HEK293 (cell line): Measurements from ENCODE around the gene C2orf72.

Source experiments
- CTCF ChIA-PET: fragments of 350-600 bp; formaldehyde crosslinking; extraction: SDS; loops from one replicate; lab custom pipeline; 2021; ENCODE audit warnings: antibody characterized with exemption; lab: Yijun Ruan, JAX
- POLR2A ChIA-PET: fragments of 300-600 bp; formaldehyde crosslinking; extraction: SDS; loops from one replicate; lab custom pipeline; 2020; ENCODE audit warnings: antibody characterized with exemption, inconsistent platforms; lab: Yijun Ruan, JAX
- H3K27ac ChIP-seq: fragments of 200-500 bp; sonication (Bioruptor generic); 2 replicates; pipeline ENCODE4 v1.5.1; 2014; ENCODE audit warnings: low read depth, low read length, control low read depth, inconsistent platforms; ENCODE audit errors: extremely low read depth
- H3K36me3 ChIP-seq, 2 experiments: fragments of 200-500 bp in 1 of 2; sonication (Bioruptor generic) in 1 of 2; 1 replicate in 1 of 2; 2 replicates in 1 of 2; pipeline ENCODE4 v1.5.1; 2014 to 2017; ENCODE audit warnings: inconsistent platforms in 2 of 2, low read length in 2 of 2; ENCODE audit not compliant: control insufficient read depth in 2 of 2, insufficient read depth in 1 of 2
- H3K4me1 ChIP-seq: fragments of 200-500 bp; sonication (Bioruptor generic); 2 replicates; pipeline ENCODE4 v1.5.1; 2014; ENCODE audit warnings: mild to moderate bottlenecking, low read length, inconsistent platforms; ENCODE audit not compliant: control insufficient read depth, insufficient read depth
- H3K4me3 ChIP-seq: 2 replicates; pipeline ENCODE4 v1.5.1; 2011; ENCODE audit warnings: low read depth, mild to moderate bottlenecking, control low read depth, low read length, moderate library complexity
- H3K9me3 ChIP-seq: fragments of 200-500 bp; sonication (Bioruptor generic); 2 replicates; pipeline ENCODE4 v1.5.1; 2014; ENCODE audit warnings: low read depth, low read length, inconsistent platforms; ENCODE audit not compliant: control insufficient read depth, insufficient read depth
- GFI1B ChIP-seq: fragments of 450-650 bp; formaldehyde crosslinking; IDR thresholded peaks from 2 replicates; pipeline ENCODE4 v1.5.1; 2016; ENCODE audit warnings: missing biosample characterization, missing genetic modification characterization
- GLIS1 ChIP-seq: fragments of 450-650 bp; formaldehyde crosslinking; IDR thresholded peaks from 2 replicates; pipeline ENCODE4 v1.5.1; 2016; ENCODE audit warnings: missing biosample characterization, missing genetic modification characterization
- KLF10 ChIP-seq: fragments of 450-650 bp; IDR thresholded peaks from 2 replicates; pipeline ENCODE4 v1.5.1; 2018; ENCODE audit warnings: missing biosample characterization, mild to moderate bottlenecking, missing genetic modification characterization
- MEIS1 ChIP-seq: sonication (generic); formaldehyde crosslinking; IDR thresholded peaks from 2 replicates; pipeline ENCODE4 v1.8.1; 2022; ENCODE audit warnings: missing genetic modification reagents, mild to moderate bottlenecking, borderline replicate concordance
- SCRT1 ChIP-seq: fragments of 450-650 bp; formaldehyde crosslinking; IDR thresholded peaks from 2 replicates; pipeline ENCODE4 v1.5.1; 2016; ENCODE audit warnings: missing biosample characterization, missing genetic modification characterization, borderline replicate concordance
- SCRT2 ChIP-seq: fragments of 450-650 bp; formaldehyde crosslinking; IDR thresholded peaks from 2 replicates; pipeline ENCODE4 v1.5.1; 2016; ENCODE audit warnings: missing biosample characterization, missing genetic modification characterization
- ZBTB49 ChIP-seq: fragments of 450-650 bp; formaldehyde crosslinking; IDR thresholded peaks from 2 replicates; pipeline ENCODE4 v1.5.1; 2016; ENCODE audit warnings: missing biosample characterization, missing genetic modification characterization, low read depth
- ZNF112 ChIP-seq: fragments of 450-650 bp; formaldehyde crosslinking; IDR thresholded peaks from 2 replicates; pipeline ENCODE4 v1.5.0; 2017; ENCODE audit warnings: missing biosample characterization, missing genetic modification characterization
- ZNF133 ChIP-seq: fragments of 450-650 bp; formaldehyde crosslinking; IDR thresholded peaks from 2 replicates; pipeline ENCODE4 v1.5.1; 2016; ENCODE audit warnings: missing biosample characterization, missing genetic modification characterization
- ZNF175 ChIP-seq: fragments of 450-650 bp; formaldehyde crosslinking; IDR thresholded peaks from 2 replicates; pipeline ENCODE4 v1.5.1; 2016; ENCODE audit warnings: missing biosample characterization, missing genetic modification characterization
- ZNF202 ChIP-seq: fragments of 450-650 bp; formaldehyde crosslinking; IDR thresholded peaks from 2 replicates; pipeline ENCODE4 v1.5.1; 2016; ENCODE audit warnings: missing biosample characterization, missing genetic modification characterization, borderline replicate concordance
- ZNF513 ChIP-seq: fragments of 450-650 bp; IDR thresholded peaks from 2 replicates; pipeline ENCODE4 v1.5.1; 2018; ENCODE audit warnings: missing biosample characterization, missing genetic modification characterization
- ZNF514 ChIP-seq: fragments of 450-650 bp; formaldehyde crosslinking; IDR thresholded peaks from 2 replicates; pipeline ENCODE4 v1.5.1; 2016; ENCODE audit warnings: missing biosample characterization, missing genetic modification characterization
- ZNF544 ChIP-seq: fragments of 450-650 bp; formaldehyde crosslinking; IDR thresholded peaks from 2 replicates; pipeline ENCODE4 v1.5.0; 2017; ENCODE audit warnings: missing biosample characterization, missing genetic modification characterization
- ZNF677 ChIP-seq: fragments of 450-650 bp; IDR thresholded peaks from 2 replicates; pipeline ENCODE4 v1.5.0; 2018; ENCODE audit warnings: missing biosample characterization, mild to moderate bottlenecking, missing genetic modification characterization, moderate library complexity
- ZNF768 ChIP-seq: fragments of 450-650 bp; formaldehyde crosslinking; IDR thresholded peaks from 2 replicates; pipeline ENCODE4 v1.5.1; 2018; ENCODE audit warnings: missing biosample characterization, mild to moderate bottlenecking, missing genetic modification characterization
- ZNF785 ChIP-seq: fragments of 450-650 bp; formaldehyde crosslinking; IDR thresholded peaks from 2 replicates; pipeline ENCODE4 v1.5.1; 2016; ENCODE audit warnings: missing biosample characterization, missing genetic modification characterization
- TF ChIP-seq, protein P1 (sequence below): fragments of 450-650 bp; formaldehyde crosslinking; IDR thresholded peaks from 2 replicates; pipeline ENCODE4 v1.5.1; 2016; ENCODE audit warnings: missing biosample characterization, missing genetic modification characterization
- TF ChIP-seq, protein P2 (sequence below): fragments of 450-650 bp; formaldehyde crosslinking; IDR thresholded peaks from 2 replicates; pipeline ENCODE4 v1.5.1; 2017; ENCODE audit warnings: missing biosample characterization, mild to moderate bottlenecking, missing genetic modification characterization, moderate library complexity

Gene C2orf72

DNA sequence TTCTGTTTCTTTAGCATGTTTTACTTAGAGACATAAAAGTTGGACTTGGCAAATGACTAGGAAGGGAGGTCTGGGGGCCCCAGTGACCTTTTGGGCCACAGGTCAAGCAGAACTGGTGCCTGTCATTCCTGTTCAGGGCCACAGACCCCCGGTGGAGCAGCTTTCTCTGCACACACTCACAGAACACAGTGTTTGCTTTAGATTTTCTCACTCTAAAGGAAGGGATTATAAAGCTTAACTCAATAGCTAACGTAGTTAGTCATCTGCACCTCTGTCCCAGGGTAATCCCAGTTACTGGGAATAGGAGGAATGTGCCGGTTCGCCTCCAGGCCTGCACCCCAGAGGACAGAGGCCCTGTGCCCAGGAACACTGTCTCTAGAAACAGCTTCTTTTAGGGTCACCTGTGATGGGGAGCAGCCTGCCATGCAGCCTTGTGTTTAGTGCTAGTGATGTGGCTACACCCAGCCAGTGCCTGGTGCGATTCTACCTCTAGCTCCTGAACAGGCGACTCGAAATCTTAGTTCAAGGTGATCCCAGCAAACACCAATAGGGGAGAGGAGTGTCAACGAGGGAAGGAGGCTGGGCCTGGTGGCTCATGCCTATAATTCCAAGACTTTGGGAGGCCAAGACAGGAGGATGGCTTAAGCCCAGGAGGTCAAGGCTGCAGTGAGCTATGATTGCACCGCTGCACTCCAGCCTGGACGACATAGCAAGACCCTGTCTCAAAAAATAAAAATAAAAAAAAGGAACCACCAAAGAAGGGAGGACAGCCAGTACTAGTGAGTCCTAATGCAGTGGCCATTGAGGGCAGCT, 29.8 kb upstream of the C2orf72 start:
- CTCF ChIA-PET: interaction anchor here (0.6 to 1.5 kb wide), 4 partner anchors 20 to 183 kb away, joined by 3 to 6 read pairs (median 4); no protein-coding TSS in a partner anchor
- no peak overlapping the region for H3K27ac ChIP-seq
- H3K9me3 ChIP-seq: no peaks in the 10 kb centered on the region; the same call in 1 of the 2 replicates
- POLR2A ChIA-PET: no interaction called here
- H3K4me1 ChIP-seq: no peaks in the 10 kb centered on the region
- H3K4me3 ChIP-seq: no peak overlapping the region
- H3K36me3 ChIP-seq: no peaks in the 10 kb centered on the region
- TF ChIP-seq GLIS1 (tag by site-specific recombination): no peak
- no peak for TF ChIP-seq ZNF785
- no peak for TF ChIP-seq ZNF768 (tag by site-specific recombination)
- no peak for TF ChIP-seq MEIS1 (CRISPR knock-in tag)
- TF ChIP-seq, all 188 proteins: peak for 0

DNA sequence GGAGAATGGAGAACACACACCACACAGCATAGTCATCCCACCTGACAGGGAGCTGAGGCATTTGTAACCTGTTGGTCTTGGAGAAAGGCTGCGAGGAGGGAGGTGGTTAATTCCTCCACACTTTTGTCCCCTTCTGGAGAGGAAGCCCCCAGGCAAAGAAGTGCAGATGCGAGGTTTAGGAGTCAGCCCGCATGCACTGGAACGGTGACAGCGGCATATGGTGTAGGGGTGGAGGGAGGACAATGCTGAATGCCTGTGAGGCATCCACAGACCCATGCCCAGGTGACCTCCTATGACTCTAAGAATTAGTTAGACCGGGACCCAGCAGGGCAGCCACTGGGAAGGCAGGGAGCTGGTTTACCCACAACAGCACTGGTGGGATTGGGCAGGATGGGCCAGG, 29.2 kb upstream of the C2orf72 start:
- TF ChIP-seq ZNF514 (tag by site-specific recombination) (no peak), ZNF677 (tag by site-specific recombination) (no peak), GFI1B (tag by site-specific recombination) (no peak), ZNF175 (tag by site-specific recombination) (no peak), SCRT2 (tag by site-specific recombination) (no peak), ZBTB49 (no peak), ZNF133 (tag by site-specific recombination) (no peak), ZNF112 (no peak), KLF10 (tag by site-specific recombination) (no peak), ZNF202 (tag by site-specific recombination) (no peak), ZNF544 (tag by site-specific recombination) (no peak), ZNF513 (tag by site-specific recombination) (no peak), SCRT1 (tag by site-specific recombination) (no peak)
- TF ChIP-seq, protein P1, sequence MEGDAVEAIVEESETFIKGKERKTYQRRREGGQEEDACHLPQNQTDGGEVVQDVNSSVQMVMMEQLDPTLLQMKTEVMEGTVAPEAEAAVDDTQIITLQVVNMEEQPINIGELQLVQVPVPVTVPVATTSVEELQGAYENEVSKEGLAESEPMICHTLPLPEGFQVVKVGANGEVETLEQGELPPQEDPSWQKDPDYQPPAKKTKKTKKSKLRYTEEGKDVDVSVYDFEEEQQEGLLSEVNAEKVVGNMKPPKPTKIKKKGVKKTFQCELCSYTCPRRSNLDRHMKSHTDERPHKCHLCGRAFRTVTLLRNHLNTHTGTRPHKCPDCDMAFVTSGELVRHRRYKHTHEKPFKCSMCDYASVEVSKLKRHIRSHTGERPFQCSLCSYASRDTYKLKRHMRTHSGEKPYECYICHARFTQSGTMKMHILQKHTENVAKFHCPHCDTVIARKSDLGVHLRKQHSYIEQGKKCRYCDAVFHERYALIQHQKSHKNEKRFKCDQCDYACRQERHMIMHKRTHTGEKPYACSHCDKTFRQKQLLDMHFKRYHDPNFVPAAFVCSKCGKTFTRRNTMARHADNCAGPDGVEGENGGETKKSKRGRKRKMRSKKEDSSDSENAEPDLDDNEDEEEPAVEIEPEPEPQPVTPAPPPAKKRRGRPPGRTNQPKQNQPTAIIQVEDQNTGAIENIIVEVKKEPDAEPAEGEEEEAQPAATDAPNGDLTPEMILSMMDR (tag by site-specific recombination): no peak
- TF ChIP-seq, protein P2, sequence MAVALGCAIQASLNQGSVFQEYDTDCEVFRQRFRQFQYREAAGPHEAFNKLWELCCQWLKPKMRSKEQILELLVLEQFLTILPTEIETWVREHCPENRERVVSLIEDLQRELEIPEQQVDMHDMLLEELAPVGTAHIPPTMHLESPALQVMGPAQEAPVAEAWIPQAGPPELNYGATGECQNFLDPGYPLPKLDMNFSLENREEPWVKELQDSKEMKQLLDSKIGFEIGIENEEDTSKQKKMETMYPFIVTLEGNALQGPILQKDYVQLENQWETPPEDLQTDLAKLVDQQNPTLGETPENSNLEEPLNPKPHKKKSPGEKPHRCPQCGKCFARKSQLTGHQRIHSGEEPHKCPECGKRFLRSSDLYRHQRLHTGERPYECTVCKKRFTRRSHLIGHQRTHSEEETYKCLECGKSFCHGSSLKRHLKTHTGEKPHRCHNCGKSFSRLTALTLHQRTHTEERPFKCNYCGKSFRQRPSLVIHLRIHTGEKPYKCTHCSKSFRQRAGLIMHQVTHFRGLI (tag by site-specific recombination): no peak
- TF ChIP-seq, all 188 proteins: peak for 0
- POLR2A ChIA-PET: no interaction called here
- no peak overlapping the region for H3K27ac ChIP-seq

More for the DNA sequence above, 29.2 kb upstream of the C2orf72 start:
- Histone ChIP-seq H3K4me3 (no peak overlapping the region), H3K4me1 (no peaks in the 10 kb centered on the region), H3K36me3 (no peaks in the 10 kb centered on the region), H3K9me3 (no peaks in the 10 kb centered on the region; the same call in 1 of the 2 replicates)
- CTCF ChIA-PET: interaction anchor here (0.6 to 1.5 kb wide), 4 partner anchors 9 to 184 kb away, joined by 3 to 6 read pairs (median 4); no protein-coding TSS in a partner anchor
